ENCODE measurements around the gene SUN2. TPM values are rescaled to one million over a fixed set of nuclear protein-coding genes. Genes with fewer than 3 reads are reported as not detected.

SUN2 gene
- total and polyA plus RNA-seq, 10 of the 15 experiments (the other 5 are each of a cell fraction or from before 2014, with no cell fraction given): 0.18 to 107 (median 35.9) TPM

DNA sequence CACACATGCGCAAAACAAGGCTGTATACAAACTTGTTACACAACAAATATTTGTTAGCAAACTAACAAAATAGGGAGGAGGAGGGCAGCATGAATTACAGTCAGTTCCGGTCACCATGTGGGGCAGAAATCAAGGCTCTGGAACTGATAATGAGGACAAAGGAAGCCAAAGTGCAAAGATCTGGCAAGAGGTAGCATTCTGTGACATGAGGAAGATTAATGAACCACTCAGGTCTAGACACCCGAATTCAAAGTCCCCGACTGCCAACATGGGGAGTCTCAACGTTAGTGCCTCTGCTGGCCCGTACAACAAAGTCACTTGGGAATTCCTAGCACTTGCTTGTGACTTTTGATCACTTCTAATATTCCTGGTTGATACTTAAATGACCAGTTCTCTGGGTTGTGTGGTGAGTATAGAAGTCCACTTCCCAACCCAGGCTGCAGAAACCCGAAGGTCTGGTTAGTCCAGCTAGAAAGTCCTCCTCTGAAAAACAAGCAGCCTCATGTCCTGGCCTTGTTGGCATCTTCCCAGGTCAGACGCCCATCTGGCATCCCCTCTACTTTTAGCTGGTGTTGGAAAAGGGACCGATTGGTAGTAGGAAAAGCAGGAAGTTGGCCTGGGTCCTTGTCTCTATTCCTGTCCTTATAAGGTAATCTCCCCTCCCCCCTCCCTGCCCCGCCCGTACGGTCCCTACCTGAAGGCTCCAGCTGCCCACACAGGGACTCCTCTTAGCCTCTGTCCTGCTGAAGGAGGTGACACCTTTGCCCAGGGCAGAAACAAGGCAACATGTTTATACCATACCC, 1.6 kb downstream of the SUN2 start (continued):
- TF ChIP-seq, protein P1, sequence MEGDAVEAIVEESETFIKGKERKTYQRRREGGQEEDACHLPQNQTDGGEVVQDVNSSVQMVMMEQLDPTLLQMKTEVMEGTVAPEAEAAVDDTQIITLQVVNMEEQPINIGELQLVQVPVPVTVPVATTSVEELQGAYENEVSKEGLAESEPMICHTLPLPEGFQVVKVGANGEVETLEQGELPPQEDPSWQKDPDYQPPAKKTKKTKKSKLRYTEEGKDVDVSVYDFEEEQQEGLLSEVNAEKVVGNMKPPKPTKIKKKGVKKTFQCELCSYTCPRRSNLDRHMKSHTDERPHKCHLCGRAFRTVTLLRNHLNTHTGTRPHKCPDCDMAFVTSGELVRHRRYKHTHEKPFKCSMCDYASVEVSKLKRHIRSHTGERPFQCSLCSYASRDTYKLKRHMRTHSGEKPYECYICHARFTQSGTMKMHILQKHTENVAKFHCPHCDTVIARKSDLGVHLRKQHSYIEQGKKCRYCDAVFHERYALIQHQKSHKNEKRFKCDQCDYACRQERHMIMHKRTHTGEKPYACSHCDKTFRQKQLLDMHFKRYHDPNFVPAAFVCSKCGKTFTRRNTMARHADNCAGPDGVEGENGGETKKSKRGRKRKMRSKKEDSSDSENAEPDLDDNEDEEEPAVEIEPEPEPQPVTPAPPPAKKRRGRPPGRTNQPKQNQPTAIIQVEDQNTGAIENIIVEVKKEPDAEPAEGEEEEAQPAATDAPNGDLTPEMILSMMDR (IDR thresholded peaks at IDR 0.05 in 2 of 3, conservative IDR thresholded peaks at IDR 0.05 in 1 of 3; ENCODE audit: control insufficient read depth in 2 of 3, extremely low read depth in 1 of 3, insufficient read depth in 1 of 3, low read depth in 3 of 3, low read length in 3 of 3): 0 out of 6 replicates have a peak, but pooled peaks of 1 of the 3 experiments have one; percentile 3
- TF ChIP-seq BRCA1 (IDR thresholded peaks at IDR 0.05; ENCODE audit: low read depth, low read length) (no peak), CBX5 (IDR thresholded peaks at IDR 0.05; ENCODE audit: low read depth) (no peak), CBFB (IDR thresholded peaks at IDR 0.05; ENCODE audit: low read depth) (no peak), POLR2AphosphoS2 (IDR thresholded peaks at IDR 0.05; ENCODE audit: low read depth, low read length) (no peak), POLR2A (IDR thresholded peaks at IDR 0.05; ENCODE audit: low read depth, low read length) (peak; percentile 12; the same call in 1 of the 2 replicates), IKZF1 (conservative IDR thresholded peaks at IDR 0.05) (peak; percentile 67), SRF (IDR thresholded peaks at IDR 0.05; ENCODE audit: low read depth in 2 of 2, low read length in 2 of 2) (peak; percentile 61 to 95), STAT3 (IDR thresholded peaks at IDR 0.05; ENCODE audit: low read depth, low read length) (no peak)
- TF ChIP-seq, protein P2, sequence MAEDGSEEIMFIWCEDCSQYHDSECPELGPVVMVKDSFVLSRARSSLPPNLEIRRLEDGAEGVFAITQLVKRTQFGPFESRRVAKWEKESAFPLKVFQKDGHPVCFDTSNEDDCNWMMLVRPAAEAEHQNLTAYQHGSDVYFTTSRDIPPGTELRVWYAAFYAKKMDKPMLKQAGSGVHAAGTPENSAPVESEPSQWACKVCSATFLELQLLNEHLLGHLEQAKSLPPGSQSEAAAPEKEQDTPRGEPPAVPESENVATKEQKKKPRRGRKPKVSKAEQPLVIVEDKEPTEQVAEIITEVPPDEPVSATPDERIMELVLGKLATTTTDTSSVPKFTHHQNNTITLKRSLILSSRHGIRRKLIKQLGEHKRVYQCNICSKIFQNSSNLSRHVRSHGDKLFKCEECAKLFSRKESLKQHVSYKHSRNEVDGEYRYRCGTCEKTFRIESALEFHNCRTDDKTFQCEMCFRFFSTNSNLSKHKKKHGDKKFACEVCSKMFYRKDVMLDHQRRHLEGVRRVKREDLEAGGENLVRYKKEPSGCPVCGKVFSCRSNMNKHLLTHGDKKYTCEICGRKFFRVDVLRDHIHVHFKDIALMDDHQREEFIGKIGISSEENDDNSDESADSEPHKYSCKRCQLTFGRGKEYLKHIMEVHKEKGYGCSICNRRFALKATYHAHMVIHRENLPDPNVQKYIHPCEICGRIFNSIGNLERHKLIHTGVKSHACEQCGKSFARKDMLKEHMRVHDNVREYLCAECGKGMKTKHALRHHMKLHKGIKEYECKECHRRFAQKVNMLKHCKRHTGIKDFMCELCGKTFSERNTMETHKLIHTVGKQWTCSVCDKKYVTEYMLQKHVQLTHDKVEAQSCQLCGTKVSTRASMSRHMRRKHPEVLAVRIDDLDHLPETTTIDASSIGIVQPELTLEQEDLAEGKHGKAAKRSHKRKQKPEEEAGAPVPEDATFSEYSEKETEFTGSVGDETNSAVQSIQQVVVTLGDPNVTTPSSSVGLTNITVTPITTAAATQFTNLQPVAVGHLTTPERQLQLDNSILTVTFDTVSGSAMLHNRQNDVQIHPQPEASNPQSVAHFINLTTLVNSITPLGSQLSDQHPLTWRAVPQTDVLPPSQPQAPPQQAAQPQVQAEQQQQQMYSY (CRISPR knock-in tag; IDR thresholded peaks at IDR 0.05): no peak
- TF ChIP-seq, protein P3, sequence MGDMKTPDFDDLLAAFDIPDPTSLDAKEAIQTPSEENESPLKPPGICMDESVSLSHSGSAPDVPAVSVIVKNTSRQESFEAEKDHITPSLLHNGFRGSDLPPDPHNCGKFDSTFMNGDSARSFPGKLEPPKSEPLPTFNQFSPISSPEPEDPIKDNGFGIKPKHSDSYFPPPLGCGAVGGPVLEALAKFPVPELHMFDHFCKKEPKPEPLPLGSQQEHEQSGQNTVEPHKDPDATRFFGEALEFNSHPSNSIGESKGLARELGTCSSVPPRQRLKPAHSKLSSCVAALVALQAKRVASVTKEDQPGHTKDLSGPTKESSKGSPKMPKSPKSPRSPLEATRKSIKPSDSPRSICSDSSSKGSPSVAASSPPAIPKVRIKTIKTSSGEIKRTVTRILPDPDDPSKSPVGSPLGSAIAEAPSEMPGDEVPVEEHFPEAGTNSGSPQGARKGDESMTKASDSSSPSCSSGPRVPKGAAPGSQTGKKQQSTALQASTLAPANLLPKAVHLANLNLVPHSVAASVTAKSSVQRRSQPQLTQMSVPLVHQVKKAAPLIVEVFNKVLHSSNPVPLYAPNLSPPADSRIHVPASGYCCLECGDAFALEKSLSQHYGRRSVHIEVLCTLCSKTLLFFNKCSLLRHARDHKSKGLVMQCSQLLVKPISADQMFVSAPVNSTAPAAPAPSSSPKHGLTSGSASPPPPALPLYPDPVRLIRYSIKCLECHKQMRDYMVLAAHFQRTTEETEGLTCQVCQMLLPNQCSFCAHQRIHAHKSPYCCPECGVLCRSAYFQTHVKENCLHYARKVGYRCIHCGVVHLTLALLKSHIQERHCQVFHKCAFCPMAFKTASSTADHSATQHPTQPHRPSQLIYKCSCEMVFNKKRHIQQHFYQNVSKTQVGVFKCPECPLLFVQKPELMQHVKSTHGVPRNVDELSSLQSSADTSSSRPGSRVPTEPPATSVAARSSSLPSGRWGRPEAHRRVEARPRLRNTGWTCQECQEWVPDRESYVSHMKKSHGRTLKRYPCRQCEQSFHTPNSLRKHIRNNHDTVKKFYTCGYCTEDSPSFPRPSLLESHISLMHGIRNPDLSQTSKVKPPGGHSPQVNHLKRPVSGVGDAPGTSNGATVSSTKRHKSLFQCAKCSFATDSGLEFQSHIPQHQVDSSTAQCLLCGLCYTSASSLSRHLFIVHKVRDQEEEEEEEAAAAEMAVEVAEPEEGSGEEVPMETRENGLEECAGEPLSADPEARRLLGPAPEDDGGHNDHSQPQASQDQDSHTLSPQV (IDR thresholded peaks at IDR 0.05): no peak
- TF ChIP-seq, protein P4, sequence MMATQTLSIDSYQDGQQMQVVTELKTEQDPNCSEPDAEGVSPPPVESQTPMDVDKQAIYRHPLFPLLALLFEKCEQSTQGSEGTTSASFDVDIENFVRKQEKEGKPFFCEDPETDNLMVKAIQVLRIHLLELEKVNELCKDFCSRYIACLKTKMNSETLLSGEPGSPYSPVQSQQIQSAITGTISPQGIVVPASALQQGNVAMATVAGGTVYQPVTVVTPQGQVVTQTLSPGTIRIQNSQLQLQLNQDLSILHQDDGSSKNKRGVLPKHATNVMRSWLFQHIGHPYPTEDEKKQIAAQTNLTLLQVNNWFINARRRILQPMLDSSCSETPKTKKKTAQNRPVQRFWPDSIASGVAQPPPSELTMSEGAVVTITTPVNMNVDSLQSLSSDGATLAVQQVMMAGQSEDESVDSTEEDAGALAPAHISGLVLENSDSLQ (IDR thresholded peaks at IDR 0.05): peak; percentile 84
- TF ChIP-seq, protein P5, sequence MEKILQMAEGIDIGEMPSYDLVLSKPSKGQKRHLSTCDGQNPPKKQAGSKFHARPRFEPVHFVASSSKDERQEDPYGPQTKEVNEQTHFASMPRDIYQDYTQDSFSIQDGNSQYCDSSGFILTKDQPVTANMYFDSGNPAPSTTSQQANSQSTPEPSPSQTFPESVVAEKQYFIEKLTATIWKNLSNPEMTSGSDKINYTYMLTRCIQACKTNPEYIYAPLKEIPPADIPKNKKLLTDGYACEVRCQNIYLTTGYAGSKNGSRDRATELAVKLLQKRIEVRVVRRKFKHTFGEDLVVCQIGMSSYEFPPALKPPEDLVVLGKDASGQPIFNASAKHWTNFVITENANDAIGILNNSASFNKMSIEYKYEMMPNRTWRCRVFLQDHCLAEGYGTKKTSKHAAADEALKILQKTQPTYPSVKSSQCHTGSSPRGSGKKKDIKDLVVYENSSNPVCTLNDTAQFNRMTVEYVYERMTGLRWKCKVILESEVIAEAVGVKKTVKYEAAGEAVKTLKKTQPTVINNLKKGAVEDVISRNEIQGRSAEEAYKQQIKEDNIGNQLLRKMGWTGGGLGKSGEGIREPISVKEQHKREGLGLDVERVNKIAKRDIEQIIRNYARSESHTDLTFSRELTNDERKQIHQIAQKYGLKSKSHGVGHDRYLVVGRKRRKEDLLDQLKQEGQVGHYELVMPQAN (conservative IDR thresholded peaks at IDR 0.05): 0 out of 2 replicates have a peak, but pooled peaks have one; percentile 41

Data from GM12878 (cell line).